Activated CD4-positive, alpha-beta T cell treated with anti-CD3 and anti-CD28 coated beads, Interleukin-2, amount 50 U/mL, for 1 hour (primary cell): Measurements from ENCODE around the gene ZMYND8.

ENCODE experiments used
- DNase-seq: peaks from one replicate; pipeline ENCODE4 v3.0.0-alpha.2; 2020

ZMYND8 gene

DNA sequence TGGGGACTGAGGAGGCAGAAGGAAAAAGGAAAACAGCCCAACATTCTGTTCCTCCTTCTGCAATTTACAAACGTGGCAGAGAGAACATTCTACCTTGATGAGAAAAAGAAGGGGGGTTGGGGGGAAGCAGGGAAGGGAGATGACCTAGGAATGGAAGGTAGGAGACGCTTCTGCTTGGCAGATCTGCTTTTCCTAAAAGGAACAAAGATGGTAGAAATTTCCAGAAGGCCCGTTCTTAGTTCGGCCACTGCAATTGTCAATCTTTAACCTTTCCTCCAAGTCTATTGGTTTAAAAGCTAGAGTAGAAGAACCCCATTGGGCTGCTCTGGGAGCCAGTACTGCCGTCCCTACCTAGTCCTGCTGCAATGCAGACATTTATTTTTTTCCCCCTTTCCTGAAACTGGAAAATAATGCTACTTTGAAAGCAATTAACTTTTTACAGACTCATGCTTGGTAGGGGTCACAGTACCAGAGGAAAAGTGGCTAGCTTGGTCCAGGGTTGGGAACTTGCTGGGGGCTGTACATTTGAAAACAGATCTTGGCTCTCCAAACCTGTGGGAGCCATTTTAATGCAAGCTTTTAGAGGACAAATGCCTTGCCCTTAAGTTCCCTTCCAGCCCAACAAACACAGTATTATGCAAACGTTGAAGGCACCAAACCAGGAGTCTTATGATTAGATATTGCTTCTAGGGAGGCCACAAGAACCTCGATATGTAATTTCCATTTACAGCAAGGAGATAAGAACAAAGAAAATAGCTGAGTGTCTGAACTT, 2.6 kb downstream of the ZMYND8 start:
- no peak for DNase-seq

DNA sequence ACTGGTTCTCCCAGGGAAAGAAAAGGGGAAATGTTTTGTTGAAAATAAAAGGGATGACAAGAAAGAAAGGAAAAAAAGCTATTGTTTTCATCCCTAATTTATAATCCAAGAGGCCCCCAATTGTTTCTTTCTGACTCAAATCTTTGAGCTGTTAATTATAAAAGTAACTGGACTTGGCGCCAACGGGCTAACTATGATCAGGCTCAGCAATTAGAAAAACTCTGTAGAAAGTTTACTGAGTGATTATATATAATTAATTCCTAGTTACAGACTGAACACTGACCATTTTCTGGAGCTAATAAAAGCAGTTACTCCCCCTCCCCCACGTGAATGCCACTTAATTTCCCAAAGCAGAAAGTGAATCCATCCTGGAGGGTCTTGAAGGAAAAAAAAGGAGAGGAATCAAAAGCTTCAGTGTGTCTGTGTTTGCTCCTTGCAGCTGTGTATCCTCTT, 3.2 kb downstream of the ZMYND8 start:
- DNase-seq = no peak

- DNase-seq = no peak
Observed at GRCh38 chr20:47352332-47353238, 3.9 kb downstream of the ZMYND8 start.

GRCh38 chr20:47351643-47352331, 4.7 kb downstream of the ZMYND8 start:
- DNase-seq = no peak

GRCh38 chr20:47350691-47351545, 5.6 kb downstream of the ZMYND8 start:
- DNase-seq = no peak

DNA sequence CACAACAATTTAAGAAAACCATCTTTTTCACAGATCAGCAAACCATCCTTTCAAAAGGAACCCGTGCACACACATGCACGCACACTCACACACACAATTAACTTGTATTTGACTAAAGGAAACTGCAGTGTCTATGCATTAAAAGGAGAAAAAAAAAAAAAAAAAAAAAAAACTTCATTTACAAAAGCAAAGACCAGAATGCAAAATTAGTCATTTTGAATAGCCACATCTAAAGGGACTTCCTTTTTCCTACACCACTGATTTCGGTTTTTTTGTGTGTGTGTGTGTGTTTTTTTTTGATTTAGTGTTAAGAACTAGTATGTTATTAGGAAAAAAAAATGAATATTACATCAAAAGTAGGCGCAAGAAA, 6.3 kb downstream of the ZMYND8 start:
- no peak for DNase-seq

GRCh38 chr20:47349365-47350180, 6.9 kb downstream of the ZMYND8 start:
- DNase-seq = no peak

GRCh38 chr20:47348539-47349142, 7.9 kb downstream of the ZMYND8 start:
- no peak for DNase-seq

GRCh38 chr20:47347661-47348435, 8.7 kb downstream of the ZMYND8 start:
- no peak for DNase-seq

DNA sequence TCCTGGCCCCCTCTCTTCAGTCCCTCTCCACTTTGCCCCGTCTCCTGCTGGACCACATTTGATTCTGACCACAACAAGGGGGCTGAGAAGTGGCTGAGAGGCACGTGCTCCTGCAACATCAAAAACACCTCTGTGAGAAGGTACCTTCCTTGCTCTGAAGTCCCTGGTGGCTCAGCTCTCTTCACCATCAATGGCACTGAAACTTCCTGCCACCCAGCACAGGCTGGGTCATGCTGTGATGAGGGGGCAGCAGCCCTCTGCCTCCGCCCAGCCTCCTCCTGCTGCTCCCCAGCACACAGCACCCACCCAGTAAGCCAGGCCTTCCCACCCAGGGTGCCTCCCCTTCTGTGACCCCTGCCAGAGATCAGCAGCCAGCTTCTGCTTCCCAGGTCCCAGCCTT, 10.3 kb downstream of the ZMYND8 start:
- DNase-seq = no peak

DNA sequence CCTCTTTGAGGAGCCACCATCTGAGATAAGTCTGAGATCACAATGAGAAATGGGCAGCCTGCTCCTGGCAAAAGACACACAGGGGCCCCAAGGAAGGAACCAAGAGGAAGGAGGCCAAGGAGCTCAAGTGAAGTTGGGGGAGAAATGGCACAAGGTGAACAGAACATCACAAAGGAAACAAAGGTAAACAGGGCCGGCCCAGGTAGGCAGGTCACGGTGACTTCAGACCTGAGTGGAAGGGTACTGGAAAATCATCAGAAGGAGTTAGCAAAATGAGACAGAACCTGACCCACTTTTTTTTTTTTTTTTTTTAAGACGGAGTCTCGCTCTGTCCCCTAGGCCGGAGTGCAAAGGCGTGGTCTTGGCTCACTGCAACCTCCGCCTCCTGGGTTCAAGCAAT, 11.3 kb downstream of the ZMYND8 start:
- DNase-seq = no peak

DNA sequence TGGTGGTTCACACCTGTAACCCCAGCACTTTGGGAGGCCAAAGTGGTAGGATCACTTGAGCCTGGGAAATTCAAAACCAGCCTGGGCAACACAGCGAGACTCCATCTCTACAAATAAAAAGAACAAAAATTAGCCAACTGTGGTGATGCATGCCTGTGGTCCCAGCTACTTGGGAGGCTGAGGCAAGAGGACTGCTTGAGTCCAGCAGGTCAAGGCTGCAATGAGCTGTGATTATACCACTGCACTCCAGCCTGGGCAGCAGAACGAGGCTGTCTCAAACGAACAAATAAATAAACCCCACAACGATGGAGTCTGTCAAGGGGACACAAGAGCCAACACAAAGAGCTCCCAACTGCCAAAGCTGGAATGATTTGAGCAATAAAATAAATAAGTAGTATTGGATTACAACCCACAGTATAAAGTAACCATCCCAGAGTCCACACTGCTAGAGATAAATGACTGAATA, 13.5 kb downstream of the ZMYND8 start:
- no peak for DNase-seq

GRCh38 chr20:47338131-47338628, 18.3 kb downstream of the ZMYND8 start:
- no peak for DNase-seq

GRCh38 chr20:47337413-47337812, 19.1 kb downstream of the ZMYND8 start:
- no peak for DNase-seq

- no peak for DNase-seq
Observed at GRCh38 chr20:47336129-47336754, 20.3 kb downstream of the ZMYND8 start.

GRCh38 chr20:47335251-47336128, 21.0 kb downstream of the ZMYND8 start:
- no peak for DNase-seq

GRCh38 chr20:47334022-47334551, 22.4 kb downstream of the ZMYND8 start:
- DNase-seq = no peak
